Measurements from ENCODE around the gene PGM5.
"Not testable (repeated sequence)": the region's sequence is repeated elsewhere in the genome, so short reads cannot be mapped to it uniquely, and the experiment has no call there.

- not testable (repeated sequence) for TF ChIP-seq CTCF, POLR2A, EP300 (IDR thresholded peaks at IDR 0.05)
- TF ChIP-seq POLR2AphosphoS5 (IDR thresholded peaks at IDR 0.05): peak; percentile 39
Measured at GRCh38 chr9:68351689-68352088, 4.7 kb upstream of the PGM5 start.

All from gastroesophageal sphincter (tissue), 3 donors.